ENCODE measurements around the gene ELK3.
A peak's percentile ranks its signal among the peaks of the same experiment; 100 is the strongest.

The ELK3 gene

DNA sequence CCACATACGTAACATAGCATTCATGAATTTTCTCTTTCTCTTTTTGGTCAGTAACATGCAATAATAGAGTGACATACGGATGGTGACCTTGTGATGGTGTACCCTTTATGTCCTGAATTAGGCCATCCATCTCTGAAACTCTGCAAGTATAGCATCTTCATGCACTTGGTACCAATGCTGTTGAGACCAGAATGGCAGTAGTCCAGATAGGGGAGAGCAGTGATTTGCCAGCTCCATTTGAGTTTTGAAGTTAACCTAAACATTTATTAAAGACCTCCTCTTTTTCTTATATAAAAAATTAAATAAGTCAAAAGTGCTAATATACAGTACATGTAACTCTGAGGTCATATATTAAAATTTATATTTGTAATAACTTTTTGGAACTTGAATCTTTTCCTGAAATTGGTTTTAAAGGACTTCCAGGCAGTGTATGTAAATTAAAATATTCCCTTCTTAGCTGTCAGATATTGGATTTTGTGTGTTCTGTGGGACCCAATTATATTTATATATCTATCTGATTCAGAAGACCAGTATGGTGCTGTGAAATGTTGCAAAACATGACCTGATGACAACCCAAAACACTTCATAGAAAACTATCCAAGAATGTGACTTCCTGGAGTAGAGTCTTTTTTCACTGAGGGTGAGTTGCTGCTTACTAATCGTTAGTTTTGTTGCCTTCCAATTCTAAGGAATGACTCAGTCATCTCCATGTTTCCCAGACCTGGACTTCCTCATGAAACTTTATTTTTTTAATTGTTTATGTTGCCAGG, 3.5 kb downstream of the ELK3 start:
- Histone ChIP-seq H3K27ac (ENCODE audit: extremely low read depth, low read depth, low read length) (no peak overlapping the region), H3K36me3 (ENCODE audit: control insufficient read depth in 2 of 2, insufficient read depth in 1 of 2, low read length in 2 of 2) (no peaks in the 10 kb centered on the region; a peak in 1 of 3 replicates), H3K9me3 (ENCODE audit: control insufficient read depth, insufficient read depth, low read depth, low read length) (no peaks in the 10 kb centered on the region), H3K4me3 (ENCODE audit: low read depth, low read length) (no peak overlapping the region), H3K4me1 (ENCODE audit: control insufficient read depth, insufficient read depth, low read length) (0 out of 2 replicates have a peak, but pooled peaks cover 4% of the 10 kb centered on the region)
- TF ChIP-seq ZNF223 (tag by site-specific recombination; IDR thresholded peaks at IDR 0.05) (no peak), ZBTB1 (tag by site-specific recombination; IDR thresholded peaks at IDR 0.05) (no peak), GLIS2 (tag by site-specific recombination; IDR thresholded peaks at IDR 0.05) (no peak), MZF1 (tag by site-specific recombination; IDR thresholded peaks at IDR 0.05; ENCODE audit: borderline replicate concordance) (no peak), TSHZ1 (tag by site-specific recombination; IDR thresholded peaks at IDR 0.05; ENCODE audit: borderline replicate concordance) (no peak), ZNF157 (tag by site-specific recombination; IDR thresholded peaks at IDR 0.05) (no peak)
- ChIA-PET POLR2A (no interaction called here), CTCF (interaction anchor here (0.6 to 0.7 kb wide), 2 partner anchors 108 to 127 kb away, joined by 3 to 5 read pairs; no protein-coding TSS in a partner anchor)

GRCh38 chr12:96198965-96199364, 4.8 kb downstream of the ELK3 start:
- no peaks in the 10 kb centered on the region; a peak in 1 of 3 replicates for H3K36me3 ChIP-seq (ENCODE audit: control insufficient read depth in 2 of 2, insufficient read depth in 1 of 2, low read length in 2 of 2)
- TF ChIP-seq ZNF654 (tag by site-specific recombination; IDR thresholded peaks at IDR 0.05; ENCODE audit: low read depth) (peak; percentile 2; the same call in 1 of the 2 replicates), ZBTB1 (tag by site-specific recombination; IDR thresholded peaks at IDR 0.05) (no peak)
- H3K4me1 ChIP-seq (ENCODE audit: control insufficient read depth, insufficient read depth, low read length): 0 out of 2 replicates have a peak, but pooled peaks cover 4% of the 10 kb centered on the region
- POLR2A ChIA-PET: no interaction called here
- H3K9me3 ChIP-seq (ENCODE audit: control insufficient read depth, insufficient read depth, low read depth, low read length): no peaks in the 10 kb centered on the region
- CTCF ChIA-PET: interaction anchor here (0.6 to 1.6 kb wide), 3 partner anchors 16 to 168 kb away, joined by 4 to 8 read pairs (median 4); no protein-coding TSS in a partner anchor
- H3K27ac ChIP-seq (ENCODE audit: extremely low read depth, low read depth, low read length): no peak overlapping the region
- H3K4me3 ChIP-seq (ENCODE audit: low read depth, low read length): no peak overlapping the region

- H3K36me3 ChIP-seq (ENCODE audit: control insufficient read depth in 2 of 2, insufficient read depth in 1 of 2, low read length in 2 of 2): no peaks in the 10 kb centered on the region; a peak in 1 of 3 replicates
- CTCF ChIA-PET: interaction anchor here (0.6 to 1.6 kb wide), 3 partner anchors 12 to 168 kb away, joined by 3 to 8 read pairs (median 4); no protein-coding TSS in a partner anchor
These were observed 5.3 kb downstream of the ELK3 start for GRCh38 chr12:96199464-96199863.

More at GRCh38 chr12:96199464-96199863, 5.3 kb downstream of the ELK3 start:
- Histone ChIP-seq H3K27ac (ENCODE audit: extremely low read depth, low read depth, low read length) (no peak overlapping the region), H3K4me3 (ENCODE audit: low read depth, low read length) (no peak overlapping the region), H3K9me3 (ENCODE audit: control insufficient read depth, insufficient read depth, low read depth, low read length) (no peaks in the 10 kb centered on the region), H3K4me1 (ENCODE audit: control insufficient read depth, insufficient read depth, low read length) (0 out of 2 replicates have a peak, but pooled peaks cover 4% of the 10 kb centered on the region)
- POLR2A ChIA-PET: no interaction called here
- TF ChIP-seq ZNF514 (tag by site-specific recombination; IDR thresholded peaks at IDR 0.05): no peak
- TF ChIP-seq, protein P1, sequence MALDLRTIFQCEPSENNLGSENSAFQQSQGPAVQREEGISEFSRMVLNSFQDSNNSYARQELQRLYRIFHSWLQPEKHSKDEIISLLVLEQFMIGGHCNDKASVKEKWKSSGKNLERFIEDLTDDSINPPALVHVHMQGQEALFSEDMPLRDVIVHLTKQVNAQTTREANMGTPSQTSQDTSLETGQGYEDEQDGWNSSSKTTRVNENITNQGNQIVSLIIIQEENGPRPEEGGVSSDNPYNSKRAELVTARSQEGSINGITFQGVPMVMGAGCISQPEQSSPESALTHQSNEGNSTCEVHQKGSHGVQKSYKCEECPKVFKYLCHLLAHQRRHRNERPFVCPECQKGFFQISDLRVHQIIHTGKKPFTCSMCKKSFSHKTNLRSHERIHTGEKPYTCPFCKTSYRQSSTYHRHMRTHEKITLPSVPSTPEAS (tag by site-specific recombination; IDR thresholded peaks at IDR 0.05): peak; percentile 50
- no peak for TF ChIP-seq IKZF3 (tag by site-specific recombination; IDR thresholded peaks at IDR 0.05)

All from HEK293 (cell line).